HG02973 (cell line): ENCODE results near the gene ZFAND2A.
A peak's percentile ranks its signal among the peaks of the same experiment; 100 is the strongest.
"Not testable (repeated sequence)": the region's sequence is repeated elsewhere in the genome, so short reads cannot be mapped to it uniquely, and the experiment has no call there.

Experiments
- ATAC-seq: cut with Tn5 transposase; IDR thresholded peaks from one replicate; pipeline ENCODE4 v1.9.1; 2021; ENCODE audit warnings: moderate library complexity; ENCODE audit not compliant: unreplicated experiment

The ZFAND2A gene

GRCh38 chr7:1175967-1176851 is 16.2 kb upstream of the ZFAND2A start:
- no peak for ATAC-seq

GRCh38 chr7:1175597-1175966 is 15.6 kb upstream of the ZFAND2A start:
- no peak for ATAC-seq

GRCh38 chr7:1174881-1175596 is 15.0 kb upstream of the ZFAND2A start:
- ATAC-seq, result no peak

GRCh38 chr7:1174002-1174401 is 14.0 kb upstream of the ZFAND2A start:
- ATAC-seq, result no peak

GRCh38 chr7:1172666-1173523 is 12.9 kb upstream of the ZFAND2A start:
- ATAC-seq, result no peak

DNA sequence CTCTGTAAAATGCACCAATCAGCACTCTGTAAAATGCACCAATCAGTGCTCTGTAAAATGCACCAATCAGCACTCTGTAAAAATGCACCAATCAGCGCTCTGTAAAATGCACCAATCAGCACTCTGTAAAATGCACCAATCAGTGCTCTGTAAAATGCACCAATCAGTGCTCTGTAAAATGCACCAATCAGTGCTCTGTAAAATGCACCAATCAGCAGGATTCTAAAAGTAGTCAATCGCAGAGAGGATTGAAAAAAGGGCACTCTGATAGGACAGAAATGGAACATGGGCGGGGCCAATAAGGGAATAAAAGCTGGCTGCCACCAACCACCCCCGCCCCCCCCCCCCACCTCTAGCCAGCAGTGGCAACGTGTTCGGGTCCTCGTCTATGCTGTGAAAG is 11.5 kb upstream of the ZFAND2A start:
- not testable (repeated sequence) for ATAC-seq

- ATAC-seq, result no peak
Measured at GRCh38 chr7:1170741-1171501, 10.9 kb upstream of the ZFAND2A start.

GRCh38 chr7:1169409-1170368 is 9.7 kb upstream of the ZFAND2A start:
- ATAC-seq, result peak; percentile 78

GRCh38 chr7:1168422-1168821 is 8.4 kb upstream of the ZFAND2A start:
- no peak for ATAC-seq

DNA sequence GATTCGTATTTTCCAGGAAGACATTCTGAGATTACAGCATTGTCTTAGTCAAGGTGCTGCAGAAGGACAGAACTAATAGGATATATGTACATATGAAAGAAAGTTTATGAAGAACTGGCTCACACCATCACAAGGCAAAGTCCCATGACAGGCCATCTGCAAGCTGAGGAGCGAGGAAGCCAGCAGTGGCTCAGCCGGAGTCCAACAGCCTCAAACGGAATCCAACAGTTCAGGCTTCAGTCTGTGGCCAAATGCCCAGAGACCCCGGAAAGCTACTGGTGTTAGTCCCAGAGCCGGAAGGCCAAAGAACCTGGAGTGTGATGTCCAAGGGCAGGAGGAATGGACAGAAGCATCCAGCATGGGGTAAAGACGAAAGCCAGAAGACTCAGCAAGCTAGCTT is 4.4 kb upstream of the ZFAND2A start:
- no peak for ATAC-seq

- no peak for ATAC-seq
Measured at GRCh38 chr7:1163121-1163520, 3.1 kb upstream of the ZFAND2A start.

DNA sequence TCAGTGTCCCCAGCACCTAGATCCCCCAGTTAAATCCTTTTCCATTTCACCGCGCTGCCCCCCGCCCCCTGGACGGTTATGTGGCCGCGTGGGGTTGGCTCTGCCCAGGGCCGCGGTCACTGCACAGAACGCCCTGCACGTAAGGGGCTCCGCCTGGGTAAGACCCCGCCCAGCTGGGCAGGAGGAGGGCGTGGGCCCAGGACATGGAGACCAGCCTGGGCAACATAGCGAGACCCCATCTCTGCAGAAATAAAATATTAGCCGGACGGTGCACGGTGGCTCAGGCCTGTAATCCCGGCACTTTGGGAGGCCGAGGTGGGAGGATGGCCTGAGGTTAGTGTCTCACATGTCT is 650 bp upstream of the ZFAND2A start:
- ATAC-seq, result peak; percentile 14

GRCh38 chr7:1159231-1159630 is 765 bp downstream of the ZFAND2A start:
- not testable (repeated sequence) for ATAC-seq

GRCh38 chr7:1158203-1159126 is 1.5 kb downstream of the ZFAND2A start:
- ATAC-seq, result no peak

GRCh38 chr7:1156782-1157535 is 3.0 kb downstream of the ZFAND2A start:
- no peak for ATAC-seq

- ATAC-seq, result not testable (repeated sequence)
Measured at GRCh38 chr7:1155818-1156781, 3.9 kb downstream of the ZFAND2A start.
